Gastrocnemius medialis (tissue), 4 donors: Measurements from ENCODE around the gene SUB1. TPM values are rescaled to one million over a fixed set of nuclear protein-coding genes. Genes with fewer than 3 reads are reported as not detected.

Experiments
- ATAC-seq, 2 donors: fragments of 150-250 bp; one replicate each; pipeline ENCODE4 v1.9.1; 2016
- DNase-seq, 2 donors: peaks; one replicate each; pipeline ENCODE4 v3.0.0-alpha.2; 2019
- H3K27ac ChIP-seq, 4 donors: fragments of 200-600 bp; sonication (generic); 1 replicate in 1 of 4; 2 replicates in 3 of 4; pipeline ENCODE4 v1.5.1; 2016 to 2018; ENCODE audit warnings: mild to moderate bottlenecking in 2 of 4, moderate library complexity in 1 of 4
- H3K27me3 ChIP-seq, 3 donors: fragments of 200-600 bp; sonication (generic) in 2 of 3; 1 replicate in 1 of 3; 2 replicates in 2 of 3; pipeline versions ENCODE4 v1.5.1 to v1.6.0; 2016 to 2019; ENCODE audit warnings: mild to moderate bottlenecking in 1 of 3, moderate library complexity in 1 of 3
- H3K36me3 ChIP-seq, 2 donors: fragments of 200-600 bp; sonication (generic) in 1 of 2; one replicate each; pipeline ENCODE4 v1.5.1; 2017 to 2018
- H3K4me1 ChIP-seq, 2 donors: fragments of 200-600 bp; sonication (generic) in 1 of 2; one replicate each; pipeline ENCODE4 v1.5.1; 2016 to 2017; ENCODE audit warnings: mild to moderate bottlenecking in 2 of 2
- H3K4me3 ChIP-seq, 4 donors: fragments of 200-600 bp; sonication (generic) in 3 of 4; 1 replicate in 1 of 4; 2 replicates in 3 of 4; pipeline ENCODE4 v1.5.1; 2016 to 2019; ENCODE audit warnings: mild to moderate bottlenecking in 2 of 4
- H3K9me3 ChIP-seq, 3 donors: fragments of 200-600 bp; sonication (generic) in 2 of 3; 1 replicate in 1 of 3; 2 replicates in 2 of 3; pipeline ENCODE4 v1.5.1; 2016 to 2019
- POLR2A ChIP-seq, 2 donors: fragments of 450-650 bp; IDR thresholded peaks; one replicate each; pipeline ENCODE4 v1.6.1; 2017; ENCODE audit warnings: antibody characterized with exemption in 2 of 2, mild to moderate bottlenecking in 2 of 2, moderate library complexity in 2 of 2
- in situ Hi-C, 4 donors: fragments of 200-750 bp; cut with MboI; loops; one replicate each; pipeline versions ENCODE4 v1.15.0 to v1.8.0; 2017; ENCODE audit warnings: low sequenced_read_pairs in 4 of 4
- intact Hi-C: fragments of 100-400 bp; cut with DNase I; formaldehyde crosslinking; loops from one replicate; pipeline ENCODE4 v1.15.1; 2023; ENCODE audit warnings: low total_unique reads
- total RNA-seq, 4 donors: library from RNA; depleted of rRNA; stranded (reverse); fragments of >200 nt; gene quantifications; one replicate each; pipeline versions ENCODE4 v1.1.0 to v1.2.3, GENCODE V29; 2016
- TF ChIP-seq, protein P1 (sequence below), 5 experiments: fragments of 450-650 bp in 3 of 5; fragments of 200-600 bp in 2 of 5; sonication (generic) in 2 of 5; IDR thresholded peaks in 4 of 5; conservative IDR thresholded peaks in 1 of 5; 1 replicate in 4 of 5; 2 replicates in 1 of 5; pipeline ENCODE4 v1.5.1; 2016 to 2019; ENCODE audit warnings: antibody characterized with exemption in 5 of 5, mild to moderate bottlenecking in 3 of 5, moderate library complexity in 3 of 5

The SUB1 gene
- total RNA-seq, 4 donors from 2014 or later: 82.6 to 162 (median 100) TPM

- no peak for ATAC-seq
- in situ Hi-C loops: no loop called here
- TF ChIP-seq POLR2A (IDR thresholded peaks at IDR 0.05): no peak
- TF ChIP-seq, protein P1, sequence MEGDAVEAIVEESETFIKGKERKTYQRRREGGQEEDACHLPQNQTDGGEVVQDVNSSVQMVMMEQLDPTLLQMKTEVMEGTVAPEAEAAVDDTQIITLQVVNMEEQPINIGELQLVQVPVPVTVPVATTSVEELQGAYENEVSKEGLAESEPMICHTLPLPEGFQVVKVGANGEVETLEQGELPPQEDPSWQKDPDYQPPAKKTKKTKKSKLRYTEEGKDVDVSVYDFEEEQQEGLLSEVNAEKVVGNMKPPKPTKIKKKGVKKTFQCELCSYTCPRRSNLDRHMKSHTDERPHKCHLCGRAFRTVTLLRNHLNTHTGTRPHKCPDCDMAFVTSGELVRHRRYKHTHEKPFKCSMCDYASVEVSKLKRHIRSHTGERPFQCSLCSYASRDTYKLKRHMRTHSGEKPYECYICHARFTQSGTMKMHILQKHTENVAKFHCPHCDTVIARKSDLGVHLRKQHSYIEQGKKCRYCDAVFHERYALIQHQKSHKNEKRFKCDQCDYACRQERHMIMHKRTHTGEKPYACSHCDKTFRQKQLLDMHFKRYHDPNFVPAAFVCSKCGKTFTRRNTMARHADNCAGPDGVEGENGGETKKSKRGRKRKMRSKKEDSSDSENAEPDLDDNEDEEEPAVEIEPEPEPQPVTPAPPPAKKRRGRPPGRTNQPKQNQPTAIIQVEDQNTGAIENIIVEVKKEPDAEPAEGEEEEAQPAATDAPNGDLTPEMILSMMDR (IDR thresholded peaks at IDR 0.05 in 4 of 5, conservative IDR thresholded peaks at IDR 0.05 in 1 of 5): no peak
- no peak overlapping the region for H3K4me3 ChIP-seq
- H3K27ac ChIP-seq: no peak overlapping the region
- DNase-seq: no peak
- H3K4me1 ChIP-seq: no peaks in the 10 kb centered on the region
- no peaks in the 10 kb centered on the region for H3K27me3 ChIP-seq
- H3K36me3 ChIP-seq: no peaks in the 10 kb centered on the region
- no peaks in the 10 kb centered on the region for H3K9me3 ChIP-seq
- intact Hi-C loops: no loop called here
These were observed 45.1 kb upstream of the SUB1 start for GRCh38 chr5:32539981-32540845.

GRCh38 chr5:32541241-32541640, 44.1 kb upstream of the SUB1 start:
- Histone ChIP-seq H3K4me1 (no peaks in the 10 kb centered on the region), H3K36me3 (no peaks in the 10 kb centered on the region)
- ATAC-seq: no peak

GRCh38 chr5:32542216-32543059, 42.9 kb upstream of the SUB1 start:
- no peaks in the 10 kb centered on the region for H3K4me1 ChIP-seq
- H3K27ac ChIP-seq: no peak overlapping the region
- H3K36me3 ChIP-seq: no peaks in the 10 kb centered on the region
- no peaks in the 10 kb centered on the region for H3K9me3 ChIP-seq
- H3K4me3 ChIP-seq: no peak overlapping the region
- DNase-seq: no peak
- in situ Hi-C loops: no loop called here
- TF ChIP-seq, protein P1 (IDR thresholded peaks at IDR 0.05 in 4 of 5, conservative IDR thresholded peaks at IDR 0.05 in 1 of 5): no peak
- no peak for TF ChIP-seq POLR2A (IDR thresholded peaks at IDR 0.05)
- intact Hi-C loops: no loop called here
- ATAC-seq: no peak
- no peaks in the 10 kb centered on the region for H3K27me3 ChIP-seq

More at GRCh38 chr5:32541241-32541640, 44.1 kb upstream of the SUB1 start:
- Histone ChIP-seq H3K9me3 (no peaks in the 10 kb centered on the region), H3K4me3 (no peak overlapping the region), H3K27me3 (no peaks in the 10 kb centered on the region), H3K27ac (no peak overlapping the region)
- intact Hi-C loops: no loop called here
- in situ Hi-C loops: no loop called here
- no peak for DNase-seq
- TF ChIP-seq, protein P1 (IDR thresholded peaks at IDR 0.05 in 4 of 5, conservative IDR thresholded peaks at IDR 0.05 in 1 of 5): no peak
- TF ChIP-seq POLR2A (IDR thresholded peaks at IDR 0.05): no peak

DNA sequence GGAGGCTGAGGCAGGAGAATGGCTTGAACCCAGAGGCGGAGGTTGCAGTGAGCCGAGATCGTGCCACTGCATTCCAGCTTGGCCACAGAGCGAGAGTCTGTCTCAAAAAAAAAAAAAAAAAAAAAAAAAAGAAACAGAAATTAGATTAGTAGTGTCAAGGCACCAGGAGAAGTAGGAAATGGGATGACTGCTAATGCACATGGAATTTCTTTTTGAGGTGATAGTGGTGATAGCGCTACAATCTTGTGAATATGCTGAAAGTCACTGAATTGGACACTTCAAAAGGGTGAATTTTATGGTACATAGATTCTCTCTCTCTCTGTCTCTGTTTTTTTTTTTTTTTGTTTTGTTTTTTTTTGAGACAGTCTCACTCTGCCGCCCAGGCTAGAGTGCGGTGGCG, 42.1 kb upstream of the SUB1 start:
- Histone ChIP-seq H3K36me3 (no peaks in the 10 kb centered on the region), H3K27me3 (no peaks in the 10 kb centered on the region), H3K9me3 (no peaks in the 10 kb centered on the region), H3K4me1 (no peaks in the 10 kb centered on the region), H3K27ac (no peak overlapping the region), H3K4me3 (no peak overlapping the region)
- no peak for ATAC-seq
- in situ Hi-C loops (no loop called here), intact Hi-C loops (no loop called here)
- no peak for DNase-seq
- TF ChIP-seq, protein P1 (IDR thresholded peaks at IDR 0.05 in 4 of 5, conservative IDR thresholded peaks at IDR 0.05 in 1 of 5): no peak
- TF ChIP-seq POLR2A (IDR thresholded peaks at IDR 0.05): no peak
